Measurements from ENCODE around the gene NAA35.
"Not testable (repeated sequence)": the region's sequence is repeated elsewhere in the genome, so short reads cannot be mapped to it uniquely, and the experiment has no call there.

NAA35 gene

DNA sequence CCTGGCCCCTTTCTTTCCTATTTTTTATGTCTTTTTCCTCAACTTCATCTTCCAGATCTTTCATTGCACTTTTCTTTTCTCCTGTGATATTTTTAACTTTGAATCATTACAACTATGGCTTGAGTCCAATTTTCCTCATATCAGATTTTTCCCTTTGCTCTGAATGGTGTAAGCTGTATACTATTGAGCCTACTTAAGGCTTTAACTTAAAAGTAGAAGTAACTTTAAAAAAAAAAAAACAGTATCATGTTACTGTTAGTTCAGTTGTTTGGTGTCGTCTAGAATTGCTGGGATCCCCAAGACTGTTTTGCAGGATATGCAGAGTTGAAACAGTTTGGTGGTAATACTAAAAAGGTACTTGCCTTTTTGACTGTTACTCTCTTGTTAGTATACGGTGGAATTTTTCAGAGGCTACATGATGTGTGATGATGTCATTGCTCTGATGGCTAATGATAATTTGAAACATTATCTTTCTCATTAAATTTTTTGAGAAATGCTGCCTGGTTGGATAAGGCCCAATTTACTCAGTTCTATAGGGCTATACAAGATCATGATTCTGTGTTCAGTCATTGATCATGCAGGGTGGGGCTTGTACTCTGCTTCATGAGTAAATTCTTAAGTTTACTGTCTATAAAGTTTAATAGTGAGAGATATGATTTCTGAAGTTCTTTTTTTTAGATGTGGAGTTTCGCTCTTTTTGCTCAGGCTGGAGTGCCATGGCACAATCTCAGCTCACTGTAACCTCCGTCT is 8.8 kb downstream of the NAA35 start:
- DNase-seq, result no peak

DNA sequence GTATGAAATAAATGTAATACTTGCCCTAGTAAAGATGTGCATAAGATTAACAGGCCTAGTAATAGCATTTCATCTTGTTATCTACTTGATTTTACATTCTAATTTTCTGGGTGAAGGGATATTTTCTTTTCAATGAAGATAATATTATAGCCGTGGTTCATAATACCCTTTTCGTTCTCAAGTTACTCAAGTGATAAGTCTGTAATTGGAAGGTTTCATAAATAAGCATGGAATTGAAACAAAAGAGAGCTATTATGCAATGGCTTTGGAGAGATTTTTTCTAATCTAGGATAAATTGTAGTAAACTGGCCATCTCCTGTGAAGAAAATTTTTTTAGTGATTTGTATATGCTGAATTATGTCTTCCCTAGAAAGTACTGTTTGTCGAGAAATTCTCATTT is 19.0 kb downstream of the NAA35 start:
- DNase-seq, result no peak

DNA sequence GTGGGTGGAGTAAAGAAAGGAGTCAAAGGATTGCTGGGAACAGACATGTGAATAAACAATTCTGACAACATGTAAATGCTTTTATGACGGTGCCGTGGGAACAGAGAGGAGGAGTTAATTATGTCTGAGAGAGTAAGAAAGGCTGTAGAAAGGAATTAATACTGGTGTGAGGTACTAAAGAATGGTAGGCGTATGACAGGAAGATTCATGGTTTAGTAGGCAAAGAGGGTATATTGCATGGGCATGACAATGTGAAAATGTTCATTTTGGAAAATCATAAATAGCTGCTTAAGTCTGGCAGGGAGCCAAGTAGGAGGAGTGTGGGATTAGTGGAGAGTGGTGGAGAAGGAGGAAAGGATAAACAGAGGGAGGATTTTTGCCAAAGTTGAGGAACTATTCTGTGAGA is 19.7 kb downstream of the NAA35 start:
- DNase-seq, result no peak

DNA sequence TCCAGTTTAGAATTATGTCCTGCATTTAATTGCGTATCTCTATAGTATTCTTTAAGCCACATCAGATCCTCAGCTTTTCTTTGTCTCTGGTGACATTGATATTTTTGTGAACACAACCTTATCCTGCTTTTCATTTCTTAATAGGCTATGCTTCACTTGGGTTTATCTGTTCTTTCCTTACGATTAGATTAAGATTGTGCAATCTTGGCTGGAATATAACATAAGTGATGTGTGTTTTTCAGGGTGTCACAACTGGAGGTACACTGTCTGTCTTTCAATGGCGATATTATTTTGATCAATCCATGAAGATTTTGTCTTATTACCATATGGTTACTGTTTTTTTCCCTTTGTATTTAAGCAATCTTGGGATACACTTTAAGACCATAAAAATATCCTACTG is 23.6 kb downstream of the NAA35 start:
- no peak for DNase-seq

DNA sequence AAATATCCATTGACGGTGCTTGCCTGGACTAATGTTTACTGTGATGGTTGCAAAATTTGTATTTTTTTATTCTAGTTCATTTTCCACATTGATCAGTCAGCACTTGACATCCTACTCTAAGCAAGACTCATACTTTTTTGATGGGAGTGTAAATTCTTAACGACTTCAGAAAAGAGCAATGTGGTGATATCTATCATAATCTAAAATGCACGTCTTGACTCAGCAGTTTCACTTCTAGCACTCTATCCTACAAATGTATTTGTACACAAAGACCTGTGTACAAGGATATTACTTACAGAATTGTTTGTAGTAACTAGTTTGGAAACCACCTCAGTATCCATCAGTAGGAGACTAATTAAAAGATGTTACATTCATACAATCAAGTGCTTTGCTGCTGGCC is 24.0 kb downstream of the NAA35 start:
- DNase-seq, result no peak

DNA sequence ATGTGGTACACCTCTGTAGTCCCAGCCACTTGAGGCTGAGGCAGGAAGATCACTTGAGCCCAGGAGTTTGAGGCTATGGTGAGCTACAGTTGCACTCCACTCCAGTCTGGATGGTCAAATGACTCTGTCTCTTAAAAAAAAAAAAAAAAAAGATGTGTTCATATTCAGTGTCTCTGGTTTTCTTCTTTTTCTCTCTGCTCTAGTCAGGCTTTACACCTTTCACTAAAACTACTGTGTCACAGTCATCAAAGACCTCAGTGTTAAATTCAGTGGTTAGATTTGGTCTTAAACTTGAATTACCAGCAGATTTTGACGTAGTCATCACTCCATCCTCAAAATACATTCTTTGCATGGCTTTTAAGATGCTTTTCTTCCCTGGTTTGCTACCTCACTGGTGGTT is 28.8 kb downstream of the NAA35 start:
- DNase-seq, result no peak

DNA sequence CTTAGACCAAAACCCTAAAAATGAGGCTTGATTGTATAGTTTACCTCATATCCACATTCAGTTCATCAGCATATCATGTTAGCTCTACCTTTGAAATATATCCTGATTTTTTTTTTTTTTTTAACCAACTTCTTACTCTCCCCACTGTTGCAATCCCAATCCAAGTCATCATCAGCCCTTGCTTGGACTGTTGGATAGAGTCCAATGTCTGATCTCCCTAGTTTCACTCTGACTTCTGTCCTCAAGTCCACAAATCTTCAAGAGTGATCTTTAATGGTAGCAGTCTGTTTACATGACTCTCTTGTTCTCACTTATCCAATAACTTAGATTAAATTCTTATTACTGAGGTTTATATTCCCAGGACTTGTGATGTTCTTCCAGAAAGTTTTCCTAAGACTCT is 30.8 kb downstream of the NAA35 start:
- no peak for DNase-seq

DNA sequence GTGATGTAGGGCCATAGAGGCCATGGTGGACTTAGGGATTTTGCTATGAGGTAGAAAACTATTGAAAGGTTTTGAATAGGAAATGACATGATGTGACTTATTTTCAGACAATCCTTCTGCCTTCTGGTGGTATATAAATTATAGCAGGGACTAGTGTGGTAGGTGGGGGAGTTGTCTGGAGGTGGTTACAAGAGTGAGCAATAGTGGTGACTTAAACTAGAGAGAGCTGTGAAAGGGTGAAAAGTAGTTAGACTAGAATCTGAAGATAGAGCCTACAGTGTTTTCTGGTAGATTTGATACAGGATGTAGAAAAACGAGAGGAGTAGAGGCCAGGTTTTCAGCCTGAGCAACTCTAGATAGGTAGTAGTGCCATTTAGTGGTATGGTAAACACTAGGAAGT is 32.3 kb downstream of the NAA35 start:
- DNase-seq, result no peak

DNA sequence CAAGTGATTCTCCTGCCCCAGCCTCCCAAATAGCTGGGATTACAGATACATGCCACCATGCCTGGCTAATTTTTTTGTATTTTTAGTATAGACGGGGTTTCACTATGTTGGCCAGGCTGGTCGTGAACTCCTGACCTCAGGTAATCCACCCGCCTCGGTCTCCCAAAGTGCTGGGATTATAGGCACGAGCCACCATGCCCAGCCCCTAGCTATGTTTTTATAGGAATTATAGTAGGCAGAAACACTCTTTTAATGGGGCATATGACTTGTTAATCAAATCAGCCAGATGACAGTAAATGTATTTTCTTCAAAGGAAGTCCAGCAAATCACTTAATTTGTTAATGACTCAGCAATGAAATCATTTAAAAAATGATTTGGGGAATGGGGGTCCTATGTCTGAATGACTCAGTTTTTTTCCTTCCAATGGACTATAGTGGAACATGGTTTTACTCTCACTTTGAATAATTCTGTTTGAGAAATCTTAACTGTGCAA is 33.2 kb downstream of the NAA35 start:
- not testable (repeated sequence) for DNase-seq

DNA sequence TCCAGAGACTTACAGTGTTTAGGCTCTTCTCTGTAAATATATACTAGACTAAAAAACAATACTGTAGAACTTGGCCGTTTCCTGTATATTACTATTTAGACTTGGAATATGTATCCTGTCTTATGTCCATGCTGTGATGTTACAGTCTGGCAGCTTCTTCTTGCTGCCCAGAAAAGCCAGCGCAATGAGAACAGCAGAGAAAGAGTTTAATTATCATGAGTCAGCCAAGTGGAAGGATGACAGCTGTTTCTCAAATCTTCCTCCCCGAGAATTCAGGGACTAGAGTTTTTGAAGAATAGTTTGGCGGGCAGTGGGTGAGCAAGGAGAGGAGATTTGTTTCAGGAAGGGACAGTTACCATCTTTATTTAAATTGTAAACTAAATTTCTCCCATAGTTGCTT is 37.5 kb downstream of the NAA35 start:
- DNase-seq, result no peak

DNA sequence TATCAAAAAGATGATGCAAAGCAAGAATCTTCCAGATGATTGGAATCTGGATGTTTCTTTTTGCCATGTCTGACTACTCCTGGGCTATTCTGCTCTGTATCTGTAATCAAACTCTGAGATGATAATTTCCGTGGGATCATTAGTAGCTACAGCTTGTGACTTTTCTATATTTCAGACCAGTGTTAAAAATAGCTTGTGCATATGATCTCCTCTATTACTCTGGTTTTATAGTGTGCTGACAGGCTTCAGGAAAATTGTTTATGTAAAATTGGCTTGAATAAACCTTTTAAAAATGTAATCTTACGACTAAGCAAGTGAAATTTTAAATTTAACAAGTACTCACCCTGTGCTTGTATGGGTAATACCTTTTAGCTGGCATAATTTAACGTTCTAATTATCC is 40.4 kb downstream of the NAA35 start:
- DNase-seq, result no peak

DNA sequence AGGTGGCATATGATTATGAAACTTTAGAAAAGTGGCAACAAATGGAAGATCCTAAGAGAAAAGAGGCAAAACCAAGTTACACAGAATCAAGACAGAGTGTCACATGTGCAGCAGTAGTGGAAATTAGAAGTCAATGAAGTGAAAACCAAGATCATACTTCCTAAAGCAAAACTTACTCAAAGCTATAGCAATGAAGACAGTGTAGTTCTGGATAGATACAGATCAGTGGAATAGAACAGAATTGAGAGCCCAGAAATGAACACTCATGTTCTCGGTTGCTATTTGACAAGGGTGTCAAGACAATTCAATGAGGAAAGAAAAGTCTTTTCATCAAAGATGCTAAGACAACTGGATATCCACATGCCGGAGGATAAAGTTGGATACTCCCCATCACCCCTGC is 43.5 kb downstream of the NAA35 start:
- DNase-seq, result no peak

DNA sequence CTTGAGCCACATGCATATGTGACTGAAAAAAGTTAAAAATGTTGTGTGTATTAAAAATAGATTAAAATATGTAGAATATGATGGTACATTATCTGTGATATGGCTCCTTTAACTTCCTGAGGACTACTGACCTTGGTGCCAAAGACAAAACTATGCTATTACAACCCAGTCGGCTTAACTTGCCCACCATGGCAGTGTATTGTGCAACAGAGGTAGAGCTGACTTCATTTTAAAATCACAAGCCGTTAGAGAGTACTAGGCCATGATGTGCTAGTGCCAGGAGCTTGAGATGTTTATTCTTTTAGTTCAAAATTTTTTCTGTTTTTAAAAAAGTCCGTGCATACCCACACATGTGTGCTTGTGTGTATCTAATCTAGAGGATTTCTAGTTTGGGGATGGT is 46.3 kb downstream of the NAA35 start:
- DNase-seq, result no peak

DNA sequence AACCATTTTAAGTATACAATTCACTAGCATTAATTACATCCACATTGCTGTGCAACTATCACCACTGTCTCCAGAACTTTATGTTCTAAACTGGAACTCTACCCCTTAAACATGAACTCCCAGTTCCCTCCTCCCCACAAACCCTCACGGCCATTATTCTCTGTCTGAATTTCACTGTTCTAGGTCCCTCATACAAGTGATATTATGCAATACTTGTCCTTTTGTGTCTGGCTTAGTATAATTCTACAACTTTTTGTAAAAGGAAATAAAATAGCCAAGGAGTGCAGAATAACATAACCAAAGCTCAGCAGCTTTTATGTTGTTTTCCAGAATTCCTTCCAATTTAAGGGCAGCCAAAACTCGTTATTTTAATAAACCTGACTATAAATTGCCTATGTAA is 53.2 kb downstream of the NAA35 start:
- no peak for DNase-seq

DNA sequence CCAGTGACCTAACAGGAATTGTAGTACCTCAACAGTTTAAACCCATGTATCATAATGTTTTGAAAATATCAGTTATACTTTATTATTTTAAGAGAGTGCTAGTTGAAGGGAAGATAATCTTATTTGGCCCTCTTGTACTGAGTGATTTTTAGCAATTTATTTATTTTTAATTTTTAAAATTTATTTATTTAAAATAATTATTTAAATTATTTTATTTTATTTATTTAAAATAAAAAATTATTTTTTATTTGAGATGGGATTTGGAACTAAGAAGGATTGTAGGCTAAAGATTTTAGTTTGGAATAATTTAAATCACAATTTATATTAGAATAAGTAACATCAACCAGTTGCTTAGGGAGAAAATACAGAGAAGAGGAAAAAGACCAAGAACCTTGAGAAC is 54.2 kb downstream of the NAA35 start:
- no peak for DNase-seq

DNA sequence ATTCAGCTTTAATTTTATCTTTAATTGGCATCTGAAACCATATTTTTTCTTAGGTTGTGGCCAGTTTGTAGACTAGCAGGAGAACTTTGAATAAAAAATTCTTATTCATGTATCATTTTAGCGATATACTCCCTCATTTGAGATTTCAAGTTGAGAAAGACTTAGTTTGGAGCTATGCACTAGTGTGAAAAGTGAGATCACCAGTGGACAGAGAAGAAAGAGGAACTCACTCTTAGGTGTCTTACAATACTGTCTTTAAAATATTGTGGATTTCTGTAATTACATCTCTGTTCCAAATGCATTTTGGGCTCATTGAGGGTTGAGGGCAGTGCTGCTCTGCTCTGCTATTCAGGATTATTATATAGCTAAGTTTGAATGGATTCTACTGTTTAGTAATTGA is 54.7 kb downstream of the NAA35 start:
- no peak for DNase-seq

DNA sequence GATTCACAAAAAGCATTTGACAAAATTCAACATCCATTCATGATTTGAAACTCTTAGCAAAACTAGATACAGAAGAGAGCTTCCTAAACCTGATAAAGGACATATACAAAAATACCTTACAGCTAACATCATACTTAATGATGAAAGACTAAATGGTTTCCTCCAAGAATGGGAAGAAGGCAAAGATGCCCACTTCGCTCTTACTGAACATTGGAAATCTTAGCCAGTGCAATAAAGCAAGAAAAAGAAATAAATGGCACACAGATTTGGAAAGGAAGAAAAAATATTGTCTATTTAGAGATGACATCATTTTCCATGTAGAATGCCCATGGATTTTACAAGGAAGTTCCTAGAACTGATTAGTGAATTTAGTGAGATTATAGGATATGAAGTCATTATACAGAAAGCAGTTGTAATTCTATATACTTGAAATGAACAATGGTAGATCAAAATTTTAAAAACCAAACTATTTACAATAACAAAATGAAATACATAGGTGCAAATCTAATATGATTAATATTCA is 64.4 kb downstream of the NAA35 start:
- no peak for DNase-seq

DNA sequence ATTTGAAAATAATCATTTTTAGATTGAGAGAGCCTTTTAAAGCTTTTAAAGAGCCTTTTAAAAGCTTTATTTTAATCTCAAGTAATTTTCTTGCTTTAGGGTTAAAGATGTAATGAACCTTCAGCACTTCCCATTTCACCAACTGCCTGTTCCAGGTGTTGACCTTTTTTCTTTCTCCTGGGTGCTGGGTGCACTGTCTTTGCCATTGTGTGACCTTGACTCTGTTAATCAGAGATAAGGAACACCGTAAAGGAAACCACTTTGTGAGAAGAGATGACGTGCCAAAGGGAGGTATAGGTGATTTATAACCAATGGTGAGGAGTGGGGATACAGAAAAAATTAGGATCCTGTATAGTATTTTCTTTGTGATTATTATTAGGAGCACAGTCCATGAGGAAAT is 68.2 kb downstream of the NAA35 start:
- no peak for DNase-seq

DNA sequence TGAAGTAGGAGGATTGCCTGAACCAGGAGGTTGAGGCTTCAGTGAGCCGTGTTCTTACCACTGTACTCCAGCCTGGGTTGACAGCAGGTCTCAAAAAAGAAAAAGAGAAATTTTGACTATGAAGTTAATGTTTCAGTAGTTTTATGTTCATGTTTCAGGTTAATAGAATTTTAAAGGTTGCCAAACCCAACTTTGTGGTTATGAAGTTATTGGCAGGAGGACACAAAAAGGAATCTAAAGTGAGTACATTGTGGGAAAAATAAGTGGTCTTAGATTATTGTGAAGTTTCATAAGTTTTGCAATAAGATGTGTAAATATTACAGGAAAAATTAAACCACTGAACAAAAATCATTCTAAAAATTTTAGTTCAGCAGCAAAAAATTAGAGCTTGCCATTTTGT is 79.8 kb downstream of the NAA35 start:
- DNase-seq, result no peak

DNA sequence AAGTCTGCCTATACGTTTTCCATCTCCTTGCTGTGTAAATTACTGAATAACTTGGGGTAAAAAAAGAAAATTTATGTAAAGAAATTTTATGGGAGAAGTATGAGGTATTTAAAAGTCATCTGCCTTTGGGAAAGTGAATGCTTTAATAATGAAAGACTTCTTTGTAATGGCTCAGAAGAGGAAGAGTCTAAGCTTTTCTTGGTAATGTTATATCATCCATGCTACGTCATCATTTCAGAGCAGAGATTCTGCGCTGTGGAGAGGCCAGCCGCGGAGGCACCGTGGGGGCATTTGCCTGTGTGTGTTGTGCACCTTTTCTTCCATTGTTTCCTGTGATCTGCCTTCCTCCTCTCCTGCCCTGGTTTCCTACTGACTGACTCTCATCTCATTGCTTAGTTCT is 80.2 kb downstream of the NAA35 start:
- DNase-seq, result no peak

DNA sequence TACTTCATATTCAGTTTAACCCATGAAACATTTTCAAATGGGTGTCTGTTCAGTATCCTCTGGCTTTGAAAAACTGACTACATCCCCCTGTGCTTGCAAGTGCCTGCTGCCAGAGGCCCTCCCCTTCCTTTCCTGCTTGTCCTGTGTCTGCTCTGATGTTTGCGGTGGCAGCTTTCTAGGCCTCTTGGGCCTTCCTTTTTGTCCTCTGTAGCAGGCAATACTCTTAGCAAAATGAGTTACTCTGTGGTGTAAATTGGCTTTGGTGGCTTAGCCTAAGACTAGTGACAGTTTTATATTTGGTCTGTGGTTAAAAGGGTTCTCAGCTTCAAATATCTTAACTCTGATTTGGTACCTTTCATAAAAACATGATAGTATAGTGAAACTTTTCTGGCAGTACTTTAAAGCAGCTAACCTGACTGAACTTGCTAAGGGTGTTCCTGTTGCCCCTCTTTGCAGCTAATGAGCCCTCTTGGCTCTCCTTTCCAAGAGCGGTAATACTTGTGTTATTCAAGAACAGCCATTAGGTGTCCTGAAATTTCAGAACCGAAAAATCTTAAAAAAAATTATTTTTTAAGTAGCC is 81.8 kb downstream of the NAA35 start:
- no peak for DNase-seq

DNA sequence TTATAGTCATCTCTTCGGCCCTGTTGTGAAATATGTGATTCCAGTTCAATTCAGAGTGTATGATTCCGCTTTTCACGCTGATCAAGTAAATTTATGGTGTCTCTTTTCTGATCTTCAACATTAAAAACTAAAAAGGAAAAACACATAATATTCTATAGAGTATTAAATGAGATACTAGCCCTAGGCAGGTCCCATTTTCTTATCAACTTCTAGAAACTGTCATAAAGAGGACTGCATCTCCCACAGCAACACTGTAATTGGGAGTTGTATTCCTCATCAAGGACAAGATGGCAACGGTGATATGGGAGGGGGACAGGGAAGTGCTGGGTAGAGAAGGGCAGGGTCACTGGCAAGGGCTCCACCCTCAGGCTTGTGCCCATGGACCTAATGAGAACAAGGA is 86.8 kb downstream of the NAA35 start:
- no peak for DNase-seq

DNA sequence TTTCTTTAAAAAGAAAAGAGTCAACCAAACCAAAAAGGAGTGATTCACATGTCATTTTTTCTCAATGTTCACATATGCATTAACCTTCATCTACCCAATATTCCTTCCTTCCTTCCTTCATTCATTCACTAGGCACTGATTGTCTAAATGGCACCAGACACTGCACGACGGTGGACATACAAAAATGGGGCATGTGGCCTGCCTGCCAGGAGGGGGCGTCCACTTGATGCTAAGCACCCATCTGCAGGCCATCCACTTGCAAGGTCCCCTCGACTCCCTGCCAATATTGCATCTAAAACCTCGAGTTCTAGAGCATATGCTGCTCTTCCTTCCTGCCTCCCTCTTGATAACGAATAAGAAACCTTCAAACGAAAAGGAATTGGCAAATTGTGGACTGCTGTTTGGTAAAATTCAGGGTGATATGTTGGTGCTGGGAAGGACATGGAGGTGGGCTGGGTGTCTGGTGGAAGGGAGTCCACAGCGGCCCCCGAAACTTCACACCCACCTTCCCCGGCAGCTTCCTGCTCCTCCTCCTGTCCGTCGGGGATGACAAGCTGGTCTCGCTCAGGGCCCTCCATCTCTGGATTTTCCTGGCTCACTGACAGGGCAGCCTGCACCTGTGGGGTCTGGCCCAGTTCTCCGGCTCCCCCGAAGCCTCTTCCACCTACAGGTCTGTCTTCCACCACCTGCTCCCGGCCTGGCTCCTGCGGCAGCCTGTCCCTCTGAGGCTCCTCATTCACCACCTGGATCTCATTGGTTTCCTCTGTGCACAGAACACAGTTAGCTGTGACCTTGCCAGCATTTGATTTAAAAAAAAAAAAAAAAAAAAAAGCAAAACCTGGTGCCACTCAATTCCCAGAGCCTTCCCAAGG is 94.2 kb downstream of the NAA35 start:
- peak; percentile 7 for DNase-seq

All from CD4-positive, alpha-beta T cell treated with Interleukin-10 for 1 hour (primary cell).